Transverse colon (tissue), 4 donors: ENCODE results near the gene WWOX.

Experiments
- EP300 ChIP-seq: sonication (generic); formaldehyde crosslinking; IDR thresholded peaks from one replicate; pipeline ENCODE4 v1.6.1; 2017; ENCODE audit warnings: antibody characterized with exemption, low read depth
- POLR2A ChIP-seq: fragments of 450-650 bp; IDR thresholded peaks from one replicate; pipeline ENCODE4 v1.6.1; 2016; ENCODE audit warnings: antibody characterized with exemption, mild to moderate bottlenecking, moderate library complexity
- POLR2AphosphoS5 ChIP-seq, 3 donors: sonication (generic); formaldehyde crosslinking; IDR thresholded peaks; one replicate each; pipeline ENCODE4 v1.6.1; 2016; ENCODE audit warnings: antibody characterized with exemption in 3 of 3
- TF ChIP-seq, protein P1 (sequence below), 5 experiments: fragments of 200-600 bp in 3 of 5; fragments of 450-650 bp in 2 of 5; sonication (generic) in 3 of 5; IDR thresholded peaks; 1 replicate in 2 of 5; 2 replicates in 3 of 5; pipeline ENCODE4 v1.5.1; 2016 to 2017; ENCODE audit warnings: antibody characterized with exemption in 5 of 5, inconsistent platforms in 3 of 5, mild to moderate bottlenecking in 2 of 5, moderate library complexity in 1 of 5

DNA sequence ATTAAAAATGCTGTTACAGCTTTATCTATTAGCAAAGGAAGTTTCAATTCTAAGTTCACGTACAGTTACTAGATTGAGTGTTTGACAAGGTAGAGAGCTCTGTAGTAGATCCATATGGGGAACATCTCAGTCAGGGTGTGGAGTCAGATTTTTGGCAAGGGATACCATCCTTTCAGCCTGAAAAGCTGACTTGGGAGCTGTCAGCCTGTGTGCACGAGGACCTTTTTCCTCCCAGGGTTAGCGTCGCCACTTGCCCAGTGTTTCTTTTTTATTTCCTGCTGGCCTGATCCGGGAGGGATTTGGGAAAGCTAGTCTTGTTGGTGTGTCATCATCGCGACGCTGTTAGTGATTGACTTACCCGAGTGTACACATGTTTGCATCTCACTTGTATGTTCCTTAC lies 29.5 kb downstream of the WWOX start:
- TF ChIP-seq POLR2AphosphoS5 (IDR thresholded peaks at IDR 0.05) (no peak), EP300 (no peak), POLR2A (no peak)
- TF ChIP-seq, protein P1, sequence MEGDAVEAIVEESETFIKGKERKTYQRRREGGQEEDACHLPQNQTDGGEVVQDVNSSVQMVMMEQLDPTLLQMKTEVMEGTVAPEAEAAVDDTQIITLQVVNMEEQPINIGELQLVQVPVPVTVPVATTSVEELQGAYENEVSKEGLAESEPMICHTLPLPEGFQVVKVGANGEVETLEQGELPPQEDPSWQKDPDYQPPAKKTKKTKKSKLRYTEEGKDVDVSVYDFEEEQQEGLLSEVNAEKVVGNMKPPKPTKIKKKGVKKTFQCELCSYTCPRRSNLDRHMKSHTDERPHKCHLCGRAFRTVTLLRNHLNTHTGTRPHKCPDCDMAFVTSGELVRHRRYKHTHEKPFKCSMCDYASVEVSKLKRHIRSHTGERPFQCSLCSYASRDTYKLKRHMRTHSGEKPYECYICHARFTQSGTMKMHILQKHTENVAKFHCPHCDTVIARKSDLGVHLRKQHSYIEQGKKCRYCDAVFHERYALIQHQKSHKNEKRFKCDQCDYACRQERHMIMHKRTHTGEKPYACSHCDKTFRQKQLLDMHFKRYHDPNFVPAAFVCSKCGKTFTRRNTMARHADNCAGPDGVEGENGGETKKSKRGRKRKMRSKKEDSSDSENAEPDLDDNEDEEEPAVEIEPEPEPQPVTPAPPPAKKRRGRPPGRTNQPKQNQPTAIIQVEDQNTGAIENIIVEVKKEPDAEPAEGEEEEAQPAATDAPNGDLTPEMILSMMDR (IDR thresholded peaks at IDR 0.05), result no peak
